GM23338 (cell line): ENCODE results near the gene CNDP2. TPM values are rescaled to one million over a fixed set of nuclear protein-coding genes. Genes with fewer than 3 reads are reported as not detected.

Source experiments
- ATAC-seq: fragments of 200-7000 bp; cut with Tn5 transposase; 3 replicates; pipeline ENCODE4 v1.9.1; 2020
- DNase-seq: peaks from one replicate; pipeline ENCODE4 v3.0.0-alpha.2; 2015; ENCODE audit warnings: low spot score
- H2AFZ ChIP-seq: fragments of 200-600 bp; sonication (generic); 2 replicates; pipeline ENCODE4 v1.8.0; 2016; ENCODE audit warnings: antibody characterized with exemption, mild to moderate bottlenecking, moderate library complexity
- H3F3A ChIP-seq: fragments of 200-600 bp; sonication (generic); replicated peaks from 2 replicates; pipeline ENCODE4 v1.8.0; 2017; ENCODE audit warnings: antibody characterized with exemption, mixed run types, low read depth
- H3K27ac ChIP-seq: fragments of 200-600 bp; sonication (generic); 2 replicates; pipeline ENCODE4 v1.6.1; 2016; ENCODE audit warnings: low read depth
- H3K27me3 ChIP-seq: fragments of 200-600 bp; sonication (generic); 2 replicates; pipeline ENCODE4 v1.8.0; 2016; ENCODE audit warnings: mild to moderate bottlenecking, mixed run types, moderate library complexity; ENCODE audit not compliant: insufficient read depth
- H3K36me3 ChIP-seq: fragments of 200-600 bp; sonication (generic); 2 replicates; pipeline ENCODE4 v1.8.0; 2016; ENCODE audit warnings: mild to moderate bottlenecking; ENCODE audit not compliant: insufficient read depth
- H3K4me1 ChIP-seq: fragments of 200-600 bp; sonication (generic); 2 replicates; pipeline ENCODE4 v1.8.0; 2016; ENCODE audit warnings: mild to moderate bottlenecking, moderate library complexity; ENCODE audit not compliant: insufficient read depth
- H3K4me2 ChIP-seq: fragments of 200-600 bp; sonication (generic); 2 replicates; pipeline ENCODE4 v1.7.1; 2017; ENCODE audit warnings: mixed run types
- H3K4me3 ChIP-seq: fragments of 200-600 bp; sonication (generic); 2 replicates; pipeline ENCODE4 v1.6.1; 2016; ENCODE audit warnings: mixed run types
- H3K79me2 ChIP-seq: fragments of 200-600 bp; sonication (generic); replicated peaks from 2 replicates; pipeline ENCODE4 v1.8.0; 2017; ENCODE audit warnings: mild to moderate bottlenecking; ENCODE audit not compliant: insufficient read depth
- H3K9me2 ChIP-seq: fragments of 200-600 bp; sonication (generic); 2 replicates; pipeline ENCODE4 v1.8.0; 2017; ENCODE audit not compliant: insufficient read depth
- H4K20me1 ChIP-seq: fragments of 200-600 bp; sonication (generic); replicated peaks from 2 replicates; pipeline ENCODE4 v1.8.0; 2017; ENCODE audit warnings: mild to moderate bottlenecking; ENCODE audit not compliant: insufficient read depth
- H3K27ac Mint-ChIP-seq: 2 replicates; pipeline ENCODE4 v1.8.0; 2020; ENCODE audit warnings: inconsistent platforms, mild to moderate bottlenecking, moderate library complexity, mixed read lengths
- H3K27me3 Mint-ChIP-seq: 3 replicates; pipeline ENCODE4 v1.8.0; 2022; ENCODE audit warnings: low read depth, mild to moderate bottlenecking, moderate library complexity, mixed read lengths, inconsistent platforms; ENCODE audit not compliant: insufficient read depth, poor library complexity
- H3K36me3 Mint-ChIP-seq: 3 replicates; pipeline ENCODE4 v1.8.0; 2021; ENCODE audit warnings: low read depth, mild to moderate bottlenecking, inconsistent platforms, moderate library complexity, mixed read lengths
- H3K4me1 Mint-ChIP-seq: 3 replicates; pipeline ENCODE4 v1.8.0; 2020; ENCODE audit warnings: mild to moderate bottlenecking, inconsistent platforms, mixed read lengths
- H3K4me3 Mint-ChIP-seq: 3 replicates; pipeline ENCODE4 v1.8.0; 2021; ENCODE audit warnings: moderate library complexity, mild to moderate bottlenecking, inconsistent platforms, mixed read lengths
- H3K9me3 Mint-ChIP-seq: 3 replicates; pipeline ENCODE4 v1.8.0; 2020; ENCODE audit warnings: moderate library complexity, mild to moderate bottlenecking, inconsistent platforms, mixed read lengths
- CREB1 ChIP-seq: fragments of 250-450 bp; sonication (Bioruptor Pico); IDR thresholded peaks from 2 replicates; pipeline ENCODE4 v1.5.0; 2020; ENCODE audit warnings: low read depth, mild to moderate bottlenecking, moderate library complexity
- ETS1 ChIP-seq: IDR thresholded peaks from 2 replicates; pipeline ENCODE4 v1.6.1; 2016; ENCODE audit warnings: antibody characterized with exemption
- EZH2 ChIP-seq: fragments of 200-600 bp; sonication (generic); IDR thresholded peaks from one replicate; pipeline ENCODE4 v1.8.0; 2017; ENCODE audit warnings: antibody characterized with exemption, mild to moderate bottlenecking, low read depth; ENCODE audit not compliant: unreplicated experiment
- EZH2phosphoT487 ChIP-seq: fragments of 200-600 bp; sonication (generic); IDR thresholded peaks from one replicate; pipeline ENCODE4 v1.8.1; 2018; ENCODE audit warnings: antibody characterized with exemption; ENCODE audit not compliant: unreplicated experiment
- JUNB ChIP-seq: IDR thresholded peaks from one replicate; pipeline ENCODE4 v1.6.1; 2016; ENCODE audit warnings: antibody characterized with exemption; ENCODE audit not compliant: unreplicated experiment
- NANOG ChIP-seq: IDR thresholded peaks from 2 replicates; pipeline ENCODE4 v1.6.1; 2016; ENCODE audit warnings: antibody characterized with exemption, borderline replicate concordance
- POLR2AphosphoS5 ChIP-seq: IDR thresholded peaks from 2 replicates; pipeline ENCODE4 v1.6.1; 2016; ENCODE audit warnings: antibody characterized with exemption, low read depth
- REST ChIP-seq: IDR thresholded peaks from one replicate; pipeline ENCODE4 v1.6.1; 2018; ENCODE audit warnings: antibody characterized with exemption; ENCODE audit not compliant: unreplicated experiment
- STAT1 ChIP-seq: IDR thresholded peaks from one replicate; pipeline ENCODE4 v1.6.1; 2016; ENCODE audit warnings: antibody characterized with exemption; ENCODE audit not compliant: unreplicated experiment
- ZNF114 ChIP-seq: fragments of 250-450 bp; sonication (Bioruptor Pico); IDR thresholded peaks from 2 replicates; pipeline ENCODE4 v1.5.0; 2020; ENCODE audit warnings: mild to moderate bottlenecking, moderate library complexity
- ZNF331 ChIP-seq: fragments of 250-450 bp; sonication (Bioruptor Pico); IDR thresholded peaks from 2 replicates; pipeline ENCODE4 v1.5.0; 2020; ENCODE audit warnings: low read depth, mild to moderate bottlenecking, moderate library complexity
- ZNF462 ChIP-seq: fragments of 250-450 bp; sonication (Bioruptor Pico); IDR thresholded peaks from 2 replicates; pipeline ENCODE4 v1.5.0; 2020; ENCODE audit warnings: mild to moderate bottlenecking, moderate library complexity
- polyA plus RNA-seq: library from polyadenylated mRNA; unstranded; fragments of >200 nt; fragmentation: Nextera tagmentation; extraction: Ambion mirVana; gene quantifications from 2 replicates; pipeline ENCODE4 v1.2.1, GENCODE V29; 2016
- total RNA-seq: library from RNA; depleted of rRNA; stranded (reverse); fragments of >200 nt; shearing (Covaris generic); gene quantifications from 2 replicates; pipeline ENCODE4 v1.2.3, GENCODE V29; 2014
- TF ChIP-seq, protein P1 (sequence below), 2 experiments: fragments of 200-600 bp in 1 of 2; sonication (generic) in 1 of 2; conservative IDR thresholded peaks; 2 replicates each; pipeline versions ENCODE4 v1.5.1 to v1.6.1; 2016 to 2017; ENCODE audit warnings: antibody characterized with exemption in 2 of 2, low read depth in 2 of 2, mild to moderate bottlenecking in 2 of 2, moderate library complexity in 1 of 2

Gene CNDP2
- total and polyA plus RNA-seq, 2 experiments from 2014 or later: 116 to 175 TPM

DNA sequence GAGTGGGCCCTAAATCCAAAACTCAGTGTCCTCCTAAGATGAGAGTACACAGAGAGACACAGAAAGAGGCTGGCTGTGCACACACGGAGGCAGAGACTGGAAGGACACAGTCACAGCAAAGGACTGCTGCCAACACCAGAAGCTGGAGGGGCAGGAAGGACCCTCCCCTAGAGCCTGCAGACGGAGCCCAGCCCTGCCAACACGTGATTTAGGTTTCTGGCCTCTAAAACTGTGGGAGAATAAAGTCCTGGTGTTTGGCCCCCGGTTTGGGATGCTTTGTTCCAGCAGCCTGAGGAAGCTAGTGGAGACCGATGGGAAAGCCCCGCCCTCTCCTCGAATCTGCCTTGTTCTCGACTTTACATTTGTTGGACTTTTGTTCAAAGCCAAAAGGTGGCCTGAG, 48.7 kb downstream of the CNDP2 start:
- no peak overlapping the region for H3K4me3 ChIP-seq
- no peaks in the 10 kb centered on the region for H4K20me1 ChIP-seq
- Mint-ChIP-seq H3K27me3 (no peaks in the 10 kb centered on the region), H3K4me1 (no peaks in the 10 kb centered on the region; the same call in 2 of the 3 replicates), H3K4me3 (no peak overlapping the region), H3K27ac (no peak overlapping the region), H3K9me3 (peaks cover 35% of the 10 kb centered on the region), H3K36me3 (peaks cover 15% of the 10 kb centered on the region)
- H3K9me2 ChIP-seq: no peaks in the 10 kb centered on the region
- H3F3A ChIP-seq: no peaks in the 10 kb centered on the region
- no peaks in the 10 kb centered on the region for H3K27me3 ChIP-seq
- H3K27ac ChIP-seq: no peak overlapping the region
- DNase-seq (no peak), ATAC-seq (no peak)
- TF ChIP-seq EZH2phosphoT487 (no peak), REST (no peak), JUNB (no peak), CREB1 (CRISPR knock-in tag) (no peak), EZH2 (no peak), ZNF114 (CRISPR knock-in tag) (no peak), POLR2AphosphoS5 (no peak), ETS1 (no peak), ZNF331 (no peak), NANOG (no peak), STAT1 (no peak), ZNF462 (no peak)
- TF ChIP-seq, protein P1, sequence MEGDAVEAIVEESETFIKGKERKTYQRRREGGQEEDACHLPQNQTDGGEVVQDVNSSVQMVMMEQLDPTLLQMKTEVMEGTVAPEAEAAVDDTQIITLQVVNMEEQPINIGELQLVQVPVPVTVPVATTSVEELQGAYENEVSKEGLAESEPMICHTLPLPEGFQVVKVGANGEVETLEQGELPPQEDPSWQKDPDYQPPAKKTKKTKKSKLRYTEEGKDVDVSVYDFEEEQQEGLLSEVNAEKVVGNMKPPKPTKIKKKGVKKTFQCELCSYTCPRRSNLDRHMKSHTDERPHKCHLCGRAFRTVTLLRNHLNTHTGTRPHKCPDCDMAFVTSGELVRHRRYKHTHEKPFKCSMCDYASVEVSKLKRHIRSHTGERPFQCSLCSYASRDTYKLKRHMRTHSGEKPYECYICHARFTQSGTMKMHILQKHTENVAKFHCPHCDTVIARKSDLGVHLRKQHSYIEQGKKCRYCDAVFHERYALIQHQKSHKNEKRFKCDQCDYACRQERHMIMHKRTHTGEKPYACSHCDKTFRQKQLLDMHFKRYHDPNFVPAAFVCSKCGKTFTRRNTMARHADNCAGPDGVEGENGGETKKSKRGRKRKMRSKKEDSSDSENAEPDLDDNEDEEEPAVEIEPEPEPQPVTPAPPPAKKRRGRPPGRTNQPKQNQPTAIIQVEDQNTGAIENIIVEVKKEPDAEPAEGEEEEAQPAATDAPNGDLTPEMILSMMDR (conservative IDR thresholded peaks at IDR 0.05; ENCODE audit: low read depth in 2 of 2): no peak
- H3K4me2 ChIP-seq: no peak overlapping the region
- peaks cover 6% of the 10 kb centered on the region for H3K36me3 ChIP-seq
- no peaks in the 10 kb centered on the region for H3K4me1 ChIP-seq
- no peak overlapping the region for H2AFZ ChIP-seq
- H3K79me2 ChIP-seq: no peaks in the 10 kb centered on the region
